ENCODE data around the gene LILRB1. TPM values are rescaled to one million over a fixed set of nuclear protein-coding genes. Genes with fewer than 3 reads are reported as not detected.
"Not testable (repeated sequence)": the region's sequence is repeated elsewhere in the genome, so short reads cannot be mapped to it uniquely, and the experiment has no call there.

LILRB1 gene
- polyA plus RNA-seq, 1 experiment: not detected

DNA sequence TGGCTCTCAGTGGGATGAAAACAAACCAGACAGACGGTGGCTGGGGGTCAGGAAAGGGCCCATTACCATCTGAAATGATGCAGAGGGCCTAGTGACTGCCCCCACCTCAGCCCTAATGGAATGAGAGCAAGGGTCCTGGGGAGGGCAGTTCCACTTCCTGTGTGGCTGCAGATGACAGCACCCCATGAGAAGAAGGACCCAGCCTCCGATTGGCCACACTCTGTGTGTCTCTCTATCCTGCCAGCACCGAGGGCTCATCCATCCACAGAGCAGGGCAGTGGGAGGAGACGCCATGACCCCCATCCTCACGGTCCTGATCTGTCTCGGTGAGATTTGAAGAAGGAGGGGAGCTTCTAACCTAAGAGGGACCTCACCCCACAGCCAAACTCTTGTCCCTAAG lies 498 bp downstream of the LILRB1 start:
- TF ChIP-seq, protein P1, sequence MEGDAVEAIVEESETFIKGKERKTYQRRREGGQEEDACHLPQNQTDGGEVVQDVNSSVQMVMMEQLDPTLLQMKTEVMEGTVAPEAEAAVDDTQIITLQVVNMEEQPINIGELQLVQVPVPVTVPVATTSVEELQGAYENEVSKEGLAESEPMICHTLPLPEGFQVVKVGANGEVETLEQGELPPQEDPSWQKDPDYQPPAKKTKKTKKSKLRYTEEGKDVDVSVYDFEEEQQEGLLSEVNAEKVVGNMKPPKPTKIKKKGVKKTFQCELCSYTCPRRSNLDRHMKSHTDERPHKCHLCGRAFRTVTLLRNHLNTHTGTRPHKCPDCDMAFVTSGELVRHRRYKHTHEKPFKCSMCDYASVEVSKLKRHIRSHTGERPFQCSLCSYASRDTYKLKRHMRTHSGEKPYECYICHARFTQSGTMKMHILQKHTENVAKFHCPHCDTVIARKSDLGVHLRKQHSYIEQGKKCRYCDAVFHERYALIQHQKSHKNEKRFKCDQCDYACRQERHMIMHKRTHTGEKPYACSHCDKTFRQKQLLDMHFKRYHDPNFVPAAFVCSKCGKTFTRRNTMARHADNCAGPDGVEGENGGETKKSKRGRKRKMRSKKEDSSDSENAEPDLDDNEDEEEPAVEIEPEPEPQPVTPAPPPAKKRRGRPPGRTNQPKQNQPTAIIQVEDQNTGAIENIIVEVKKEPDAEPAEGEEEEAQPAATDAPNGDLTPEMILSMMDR (IDR thresholded peaks at IDR 0.05; ENCODE audit: insufficient read depth, low read depth, low read length): no peak
- DNase-seq (ENCODE audit: low read depth): no peak
- H3K36me3 ChIP-seq (ENCODE audit: control insufficient read depth, insufficient read depth, low read length): no peaks in the 10 kb centered on the region
- no peaks in the 10 kb centered on the region for H3K27me3 ChIP-seq (ENCODE audit: control insufficient read depth, insufficient read depth, low read length)
- POLR2A ChIA-PET: no interaction called here
- CTCF ChIA-PET: no interaction called here
- no peak overlapping the region for H3K4me3 ChIP-seq (ENCODE audit: low read depth, low read length)

DNA sequence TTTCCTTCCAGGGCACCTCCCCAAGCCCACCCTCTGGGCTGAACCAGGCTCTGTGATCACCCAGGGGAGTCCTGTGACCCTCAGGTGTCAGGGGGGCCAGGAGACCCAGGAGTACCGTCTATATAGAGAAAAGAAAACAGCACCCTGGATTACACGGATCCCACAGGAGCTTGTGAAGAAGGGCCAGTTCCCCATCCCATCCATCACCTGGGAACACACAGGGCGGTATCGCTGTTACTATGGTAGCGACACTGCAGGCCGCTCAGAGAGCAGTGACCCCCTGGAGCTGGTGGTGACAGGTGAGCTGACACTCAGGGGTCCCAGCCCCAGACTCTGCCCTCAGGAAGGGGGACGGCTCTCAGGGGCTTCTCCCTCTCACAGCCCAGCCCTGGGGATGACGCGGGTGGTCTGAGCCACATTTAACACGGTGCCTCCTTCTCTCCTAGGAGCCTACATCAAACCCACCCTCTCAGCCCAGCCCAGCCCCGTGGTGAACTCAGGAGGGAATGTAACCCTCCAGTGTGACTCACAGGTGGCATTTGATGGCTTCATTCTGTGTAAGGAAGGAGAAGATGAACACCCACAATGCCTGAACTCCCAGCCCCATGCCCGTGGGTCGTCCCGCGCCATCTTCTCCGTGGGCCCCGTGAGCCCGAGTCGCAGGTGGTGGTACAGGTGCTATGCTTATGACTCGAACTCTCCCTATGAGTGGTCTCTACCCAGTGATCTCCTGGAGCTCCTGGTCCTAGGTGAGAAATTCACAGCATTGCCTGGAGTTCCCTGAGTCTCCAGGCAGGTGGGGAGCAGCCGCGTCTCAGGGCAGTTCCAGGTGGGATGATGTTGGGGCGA lies 1.4 kb downstream of the LILRB1 start:
- CTCF ChIA-PET; H3K27me3 ChIP-seq (ENCODE audit: control insufficient read depth, insufficient read depth, low read length); DNase-seq (ENCODE audit: low read depth); H3K4me3 ChIP-seq (ENCODE audit: low read depth, low read length); H3K36me3 ChIP-seq (ENCODE audit: control insufficient read depth, insufficient read depth, low read length); POLR2A ChIA-PET: not testable (repeated sequence)

DNA sequence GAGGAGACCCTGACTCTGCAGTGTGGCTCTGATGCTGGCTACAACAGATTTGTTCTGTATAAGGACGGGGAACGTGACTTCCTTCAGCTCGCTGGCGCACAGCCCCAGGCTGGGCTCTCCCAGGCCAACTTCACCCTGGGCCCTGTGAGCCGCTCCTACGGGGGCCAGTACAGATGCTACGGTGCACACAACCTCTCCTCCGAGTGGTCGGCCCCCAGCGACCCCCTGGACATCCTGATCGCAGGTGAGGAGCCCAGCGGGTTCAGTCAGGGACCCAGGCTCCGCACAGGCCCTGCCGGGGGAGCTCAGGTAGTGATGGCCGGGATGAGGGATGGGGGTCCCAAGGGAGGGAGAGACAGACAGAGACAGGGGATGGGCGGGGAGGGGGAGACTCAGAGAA lies 2.2 kb downstream of the LILRB1 start:
- H3K4me3 ChIP-seq (ENCODE audit: low read depth, low read length); H3K27me3 ChIP-seq (ENCODE audit: control insufficient read depth, insufficient read depth, low read length); DNase-seq (ENCODE audit: low read depth); CTCF ChIA-PET; POLR2A ChIA-PET; H3K36me3 ChIP-seq (ENCODE audit: control insufficient read depth, insufficient read depth, low read length): not testable (repeated sequence)

DNA sequence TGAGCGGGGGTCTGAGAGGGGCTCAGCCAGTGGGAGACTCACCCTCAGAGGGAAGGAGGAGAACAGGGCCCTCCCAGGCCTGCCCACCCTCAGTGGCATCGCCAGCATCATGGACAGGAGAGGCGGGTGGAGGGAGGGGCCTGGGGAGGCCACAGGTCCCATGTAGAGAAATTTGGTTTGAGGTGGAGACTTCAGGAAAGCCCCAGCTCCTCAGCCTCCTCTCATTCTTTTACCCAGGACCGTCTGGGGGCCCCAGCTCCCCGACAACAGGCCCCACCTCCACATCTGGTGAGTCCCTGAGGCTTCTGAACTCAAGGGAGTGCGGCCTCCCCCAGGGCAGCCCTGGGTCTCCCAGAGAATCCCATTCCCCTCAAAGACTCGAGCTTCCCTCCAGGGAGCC lies 3.1 kb downstream of the LILRB1 start:
- Histone ChIP-seq H3K27me3 (ENCODE audit: control insufficient read depth, insufficient read depth, low read length) (no peaks in the 10 kb centered on the region), H3K4me3 (ENCODE audit: low read depth, low read length) (no peak overlapping the region), H3K36me3 (ENCODE audit: control insufficient read depth, insufficient read depth, low read length) (no peaks in the 10 kb centered on the region)
- TF ChIP-seq, protein P1 (IDR thresholded peaks at IDR 0.05; ENCODE audit: insufficient read depth, low read depth, low read length): no peak
- no peak for DNase-seq (ENCODE audit: low read depth)
- POLR2A ChIA-PET: no interaction called here
- CTCF ChIA-PET: no interaction called here

DNA sequence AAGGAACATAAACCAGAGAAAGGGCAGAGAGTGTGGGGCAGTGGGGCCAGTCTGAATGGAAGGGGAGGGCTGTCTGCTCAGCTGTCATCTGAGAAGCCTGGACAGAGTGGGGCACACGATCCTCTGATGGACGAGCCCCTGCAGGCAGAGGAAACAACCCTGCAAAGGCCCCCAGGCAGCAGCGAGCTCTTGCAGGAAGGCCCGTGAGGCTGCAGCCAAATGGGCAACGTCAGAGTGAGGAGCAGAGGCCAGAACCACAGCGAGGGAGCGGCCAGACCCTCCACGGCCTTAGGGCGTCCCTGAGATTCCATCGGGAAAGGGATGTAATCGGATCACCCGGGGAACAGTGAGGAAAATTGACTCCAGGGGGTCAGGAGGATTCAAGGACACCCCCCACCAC lies 5.8 kb downstream of the LILRB1 start:
- H3K27me3 ChIP-seq (ENCODE audit: control insufficient read depth, insufficient read depth, low read length); DNase-seq (ENCODE audit: low read depth); POLR2A ChIA-PET; H3K36me3 ChIP-seq (ENCODE audit: control insufficient read depth, insufficient read depth, low read length); CTCF ChIA-PET; H3K4me3 ChIP-seq (ENCODE audit: low read depth, low read length): not testable (repeated sequence)

DNA sequence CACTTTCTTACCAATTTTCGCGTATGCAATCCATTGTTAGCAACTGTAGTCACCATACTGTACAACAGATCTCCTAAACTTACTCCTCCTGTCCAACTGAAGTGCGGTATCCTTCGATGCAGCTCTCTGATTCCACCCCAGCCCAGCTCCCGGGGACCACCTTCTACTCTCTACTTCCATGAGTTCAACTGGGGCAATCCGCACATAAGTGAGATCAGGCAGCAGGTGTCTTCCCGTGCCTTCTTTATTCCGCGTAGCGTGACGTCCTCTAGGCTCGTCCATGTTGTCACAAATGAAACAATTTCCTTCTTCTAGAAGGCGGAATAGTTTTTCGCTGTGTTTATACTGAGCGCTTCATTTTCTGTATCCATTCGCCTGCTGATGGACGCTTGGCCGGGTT lies 8.4 kb downstream of the LILRB1 start:
- Histone ChIP-seq H3K36me3 (ENCODE audit: control insufficient read depth, insufficient read depth, low read length) (no peaks in the 10 kb centered on the region), H3K4me3 (ENCODE audit: low read depth, low read length) (no peak overlapping the region), H3K27me3 (ENCODE audit: control insufficient read depth, insufficient read depth, low read length) (no peaks in the 10 kb centered on the region)
- no peak for DNase-seq (ENCODE audit: low read depth)
- CTCF ChIA-PET: no interaction called here
- POLR2A ChIA-PET: no interaction called here
- TF ChIP-seq, protein P1 (IDR thresholded peaks at IDR 0.05; ENCODE audit: insufficient read depth, low read depth, low read length): no peak

DNA sequence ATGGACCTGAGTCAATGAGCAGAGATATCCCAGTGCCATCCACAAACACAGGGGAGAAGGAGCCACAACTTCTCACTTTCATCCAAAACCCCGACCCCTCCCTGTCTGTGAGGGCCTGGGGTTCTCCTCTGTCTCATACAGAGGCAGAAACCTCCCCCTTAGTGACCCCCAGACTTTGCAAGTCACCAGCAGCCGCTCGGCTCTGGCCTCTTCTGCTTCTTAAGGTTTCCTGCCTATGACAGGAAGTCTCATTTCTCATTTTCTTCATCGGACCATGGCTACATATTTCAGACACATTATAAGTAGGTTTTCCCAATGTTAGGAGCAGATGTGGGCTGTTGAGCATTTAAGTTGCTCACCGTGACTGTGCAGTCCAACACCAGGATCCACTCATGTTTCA lies 12.7 kb downstream of the LILRB1 start:
- DNase-seq (ENCODE audit: low read depth); CTCF ChIA-PET; H3K27me3 ChIP-seq (ENCODE audit: control insufficient read depth, insufficient read depth, low read length); H3K4me3 ChIP-seq (ENCODE audit: low read depth, low read length); POLR2A ChIA-PET; H3K36me3 ChIP-seq (ENCODE audit: control insufficient read depth, insufficient read depth, low read length): not testable (repeated sequence)

DNA sequence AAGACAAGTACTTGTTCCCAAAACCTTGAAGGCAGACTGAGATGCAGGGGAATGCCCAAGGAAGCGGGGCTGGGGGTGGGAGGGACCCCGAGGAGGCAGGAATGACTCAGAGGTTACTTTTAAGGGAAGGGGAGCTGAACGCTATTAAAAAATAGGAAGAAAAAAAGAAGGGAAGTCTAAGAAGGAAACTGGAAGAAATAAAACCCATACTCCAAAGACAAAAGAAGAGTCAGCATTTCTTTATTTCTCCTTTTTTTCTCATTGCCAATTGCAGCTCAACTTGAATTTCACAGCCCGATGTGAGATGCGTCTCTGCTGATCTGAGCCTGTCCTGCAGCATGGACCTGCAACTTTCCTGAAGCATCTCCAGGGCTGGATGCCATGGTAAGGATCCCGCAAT lies 13.3 kb downstream of the LILRB1 start:
- CTCF ChIA-PET; H3K4me3 ChIP-seq (ENCODE audit: low read depth, low read length); DNase-seq (ENCODE audit: low read depth); POLR2A ChIA-PET; H3K36me3 ChIP-seq (ENCODE audit: control insufficient read depth, insufficient read depth, low read length); H3K27me3 ChIP-seq (ENCODE audit: control insufficient read depth, insufficient read depth, low read length): not testable (repeated sequence)
